GM23338 (cell line): ENCODE measurements around the gene OTOA. TPM values are rescaled to one million over a fixed set of nuclear protein-coding genes. Genes with fewer than 3 reads are reported as not detected.

Experiments used
- ATAC-seq: fragments of 200-7000 bp; cut with Tn5 transposase; 3 replicates; pipeline ENCODE4 v1.9.1; 2020
- DNase-seq: peaks from one replicate; pipeline ENCODE4 v3.0.0-alpha.2; 2015; ENCODE audit warnings: low spot score
- H2AFZ ChIP-seq: fragments of 200-600 bp; sonication (generic); 2 replicates; pipeline ENCODE4 v1.8.0; 2016; ENCODE audit warnings: antibody characterized with exemption, mild to moderate bottlenecking, moderate library complexity
- H3F3A ChIP-seq: fragments of 200-600 bp; sonication (generic); replicated peaks from 2 replicates; pipeline ENCODE4 v1.8.0; 2017; ENCODE audit warnings: antibody characterized with exemption, mixed run types, low read depth
- H3K27ac ChIP-seq: fragments of 200-600 bp; sonication (generic); 2 replicates; pipeline ENCODE4 v1.6.1; 2016; ENCODE audit warnings: low read depth
- H3K27me3 ChIP-seq: fragments of 200-600 bp; sonication (generic); 2 replicates; pipeline ENCODE4 v1.8.0; 2016; ENCODE audit warnings: mild to moderate bottlenecking, mixed run types, moderate library complexity; ENCODE audit not compliant: insufficient read depth
- H3K36me3 ChIP-seq: fragments of 200-600 bp; sonication (generic); 2 replicates; pipeline ENCODE4 v1.8.0; 2016; ENCODE audit warnings: mild to moderate bottlenecking; ENCODE audit not compliant: insufficient read depth
- H3K4me1 ChIP-seq: fragments of 200-600 bp; sonication (generic); 2 replicates; pipeline ENCODE4 v1.8.0; 2016; ENCODE audit warnings: mild to moderate bottlenecking, moderate library complexity; ENCODE audit not compliant: insufficient read depth
- H3K4me2 ChIP-seq: fragments of 200-600 bp; sonication (generic); 2 replicates; pipeline ENCODE4 v1.7.1; 2017; ENCODE audit warnings: mixed run types
- H3K4me3 ChIP-seq: fragments of 200-600 bp; sonication (generic); 2 replicates; pipeline ENCODE4 v1.6.1; 2016; ENCODE audit warnings: mixed run types
- H3K79me2 ChIP-seq: fragments of 200-600 bp; sonication (generic); replicated peaks from 2 replicates; pipeline ENCODE4 v1.8.0; 2017; ENCODE audit warnings: mild to moderate bottlenecking; ENCODE audit not compliant: insufficient read depth
- H3K9me2 ChIP-seq: fragments of 200-600 bp; sonication (generic); 2 replicates; pipeline ENCODE4 v1.8.0; 2017; ENCODE audit not compliant: insufficient read depth
- H4K20me1 ChIP-seq: fragments of 200-600 bp; sonication (generic); replicated peaks from 2 replicates; pipeline ENCODE4 v1.8.0; 2017; ENCODE audit warnings: mild to moderate bottlenecking; ENCODE audit not compliant: insufficient read depth
- H3K27ac Mint-ChIP-seq: 2 replicates; pipeline ENCODE4 v1.8.0; 2020; ENCODE audit warnings: inconsistent platforms, mild to moderate bottlenecking, moderate library complexity, mixed read lengths
- H3K27me3 Mint-ChIP-seq: 3 replicates; pipeline ENCODE4 v1.8.0; 2022; ENCODE audit warnings: low read depth, mild to moderate bottlenecking, moderate library complexity, mixed read lengths, inconsistent platforms; ENCODE audit not compliant: insufficient read depth, poor library complexity
- H3K36me3 Mint-ChIP-seq: 3 replicates; pipeline ENCODE4 v1.8.0; 2021; ENCODE audit warnings: low read depth, mild to moderate bottlenecking, inconsistent platforms, moderate library complexity, mixed read lengths
- H3K4me1 Mint-ChIP-seq: 3 replicates; pipeline ENCODE4 v1.8.0; 2020; ENCODE audit warnings: mild to moderate bottlenecking, inconsistent platforms, mixed read lengths
- H3K4me3 Mint-ChIP-seq: 3 replicates; pipeline ENCODE4 v1.8.0; 2021; ENCODE audit warnings: moderate library complexity, mild to moderate bottlenecking, inconsistent platforms, mixed read lengths
- H3K9me3 Mint-ChIP-seq: 3 replicates; pipeline ENCODE4 v1.8.0; 2020; ENCODE audit warnings: moderate library complexity, mild to moderate bottlenecking, inconsistent platforms, mixed read lengths
- CREB1 ChIP-seq: fragments of 250-450 bp; sonication (Bioruptor Pico); IDR thresholded peaks from 2 replicates; pipeline ENCODE4 v1.5.0; 2020; ENCODE audit warnings: low read depth, mild to moderate bottlenecking, moderate library complexity
- CTCF ChIP-seq, 2 experiments: fragments of 200-600 bp in 1 of 2; sonication (generic) in 1 of 2; conservative IDR thresholded peaks; 2 replicates each; pipeline versions ENCODE4 v1.5.1 to v1.6.1; 2016 to 2017; ENCODE audit warnings: antibody characterized with exemption in 2 of 2, low read depth in 2 of 2, mild to moderate bottlenecking in 2 of 2, moderate library complexity in 1 of 2
- EZH2 ChIP-seq: fragments of 200-600 bp; sonication (generic); IDR thresholded peaks from one replicate; pipeline ENCODE4 v1.8.0; 2017; ENCODE audit warnings: antibody characterized with exemption, mild to moderate bottlenecking, low read depth; ENCODE audit not compliant: unreplicated experiment
- EZH2phosphoT487 ChIP-seq: fragments of 200-600 bp; sonication (generic); IDR thresholded peaks from one replicate; pipeline ENCODE4 v1.8.1; 2018; ENCODE audit warnings: antibody characterized with exemption; ENCODE audit not compliant: unreplicated experiment
- JUNB ChIP-seq: IDR thresholded peaks from one replicate; pipeline ENCODE4 v1.6.1; 2016; ENCODE audit warnings: antibody characterized with exemption; ENCODE audit not compliant: unreplicated experiment
- NANOG ChIP-seq: IDR thresholded peaks from 2 replicates; pipeline ENCODE4 v1.6.1; 2016; ENCODE audit warnings: antibody characterized with exemption, borderline replicate concordance
- POLR2AphosphoS5 ChIP-seq: IDR thresholded peaks from 2 replicates; pipeline ENCODE4 v1.6.1; 2016; ENCODE audit warnings: antibody characterized with exemption, low read depth
- STAT1 ChIP-seq: IDR thresholded peaks from one replicate; pipeline ENCODE4 v1.6.1; 2016; ENCODE audit warnings: antibody characterized with exemption; ENCODE audit not compliant: unreplicated experiment
- ZNF114 ChIP-seq: fragments of 250-450 bp; sonication (Bioruptor Pico); IDR thresholded peaks from 2 replicates; pipeline ENCODE4 v1.5.0; 2020; ENCODE audit warnings: mild to moderate bottlenecking, moderate library complexity
- ZNF331 ChIP-seq: fragments of 250-450 bp; sonication (Bioruptor Pico); IDR thresholded peaks from 2 replicates; pipeline ENCODE4 v1.5.0; 2020; ENCODE audit warnings: low read depth, mild to moderate bottlenecking, moderate library complexity
- polyA plus RNA-seq: library from polyadenylated mRNA; unstranded; fragments of >200 nt; fragmentation: Nextera tagmentation; extraction: Ambion mirVana; gene quantifications from 2 replicates; pipeline ENCODE4 v1.2.1, GENCODE V29; 2016
- total RNA-seq: library from RNA; depleted of rRNA; stranded (reverse); fragments of >200 nt; shearing (Covaris generic); gene quantifications from 2 replicates; pipeline ENCODE4 v1.2.3, GENCODE V29; 2014
- TF ChIP-seq, protein P1 (sequence below): IDR thresholded peaks from 2 replicates; pipeline ENCODE4 v1.6.1; 2016; ENCODE audit warnings: antibody characterized with exemption
- TF ChIP-seq, protein P2 (sequence below): IDR thresholded peaks from one replicate; pipeline ENCODE4 v1.6.1; 2018; ENCODE audit warnings: antibody characterized with exemption; ENCODE audit not compliant: unreplicated experiment
- TF ChIP-seq, protein P3 (sequence below): fragments of 250-450 bp; sonication (Bioruptor Pico); IDR thresholded peaks from 2 replicates; pipeline ENCODE4 v1.5.0; 2020; ENCODE audit warnings: mild to moderate bottlenecking, moderate library complexity

OTOA gene
- total and polyA plus RNA-seq, 2 experiments from 2014 or later = 0.16 to 0.17 TPM

DNA sequence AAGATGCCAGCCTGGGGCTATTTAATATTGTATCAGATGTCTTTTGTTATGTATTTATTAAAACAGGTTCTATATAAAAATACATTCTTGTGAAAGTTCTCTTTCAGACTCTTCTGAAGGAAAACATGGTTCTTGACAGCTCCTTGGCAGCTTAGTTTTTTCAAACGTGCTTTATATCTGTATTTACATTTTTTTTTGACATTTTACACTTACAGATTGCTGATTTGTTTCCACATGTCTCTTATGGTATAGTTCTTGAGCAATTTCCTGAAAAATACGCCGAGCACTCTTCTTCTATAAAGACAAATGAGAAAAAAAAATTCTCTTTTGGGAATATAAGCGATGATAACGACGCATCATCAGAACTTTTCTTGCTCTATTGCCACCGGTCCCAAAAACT lies 20.9 kb upstream of the OTOA start:
- H3K36me3 ChIP-seq = no peaks in the 10 kb centered on the region
- no peak overlapping the region for H3K4me3 Mint-ChIP-seq
- no peaks in the 10 kb centered on the region for H3K27me3 Mint-ChIP-seq
- no peak for TF ChIP-seq NANOG
- no peak for TF ChIP-seq ZNF114 (CRISPR knock-in tag)
- TF ChIP-seq POLR2AphosphoS5 = no peak
- TF ChIP-seq CTCF (conservative IDR thresholded peaks at IDR 0.05; ENCODE audit: low read depth in 2 of 2) = no peak
- TF ChIP-seq EZH2phosphoT487 = no peak
- no peak for TF ChIP-seq STAT1
- TF ChIP-seq, protein P1, sequence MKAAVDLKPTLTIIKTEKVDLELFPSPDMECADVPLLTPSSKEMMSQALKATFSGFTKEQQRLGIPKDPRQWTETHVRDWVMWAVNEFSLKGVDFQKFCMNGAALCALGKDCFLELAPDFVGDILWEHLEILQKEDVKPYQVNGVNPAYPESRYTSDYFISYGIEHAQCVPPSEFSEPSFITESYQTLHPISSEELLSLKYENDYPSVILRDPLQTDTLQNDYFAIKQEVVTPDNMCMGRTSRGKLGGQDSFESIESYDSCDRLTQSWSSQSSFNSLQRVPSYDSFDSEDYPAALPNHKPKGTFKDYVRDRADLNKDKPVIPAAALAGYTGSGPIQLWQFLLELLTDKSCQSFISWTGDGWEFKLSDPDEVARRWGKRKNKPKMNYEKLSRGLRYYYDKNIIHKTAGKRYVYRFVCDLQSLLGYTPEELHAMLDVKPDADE = no peak
- TF ChIP-seq, protein P2, sequence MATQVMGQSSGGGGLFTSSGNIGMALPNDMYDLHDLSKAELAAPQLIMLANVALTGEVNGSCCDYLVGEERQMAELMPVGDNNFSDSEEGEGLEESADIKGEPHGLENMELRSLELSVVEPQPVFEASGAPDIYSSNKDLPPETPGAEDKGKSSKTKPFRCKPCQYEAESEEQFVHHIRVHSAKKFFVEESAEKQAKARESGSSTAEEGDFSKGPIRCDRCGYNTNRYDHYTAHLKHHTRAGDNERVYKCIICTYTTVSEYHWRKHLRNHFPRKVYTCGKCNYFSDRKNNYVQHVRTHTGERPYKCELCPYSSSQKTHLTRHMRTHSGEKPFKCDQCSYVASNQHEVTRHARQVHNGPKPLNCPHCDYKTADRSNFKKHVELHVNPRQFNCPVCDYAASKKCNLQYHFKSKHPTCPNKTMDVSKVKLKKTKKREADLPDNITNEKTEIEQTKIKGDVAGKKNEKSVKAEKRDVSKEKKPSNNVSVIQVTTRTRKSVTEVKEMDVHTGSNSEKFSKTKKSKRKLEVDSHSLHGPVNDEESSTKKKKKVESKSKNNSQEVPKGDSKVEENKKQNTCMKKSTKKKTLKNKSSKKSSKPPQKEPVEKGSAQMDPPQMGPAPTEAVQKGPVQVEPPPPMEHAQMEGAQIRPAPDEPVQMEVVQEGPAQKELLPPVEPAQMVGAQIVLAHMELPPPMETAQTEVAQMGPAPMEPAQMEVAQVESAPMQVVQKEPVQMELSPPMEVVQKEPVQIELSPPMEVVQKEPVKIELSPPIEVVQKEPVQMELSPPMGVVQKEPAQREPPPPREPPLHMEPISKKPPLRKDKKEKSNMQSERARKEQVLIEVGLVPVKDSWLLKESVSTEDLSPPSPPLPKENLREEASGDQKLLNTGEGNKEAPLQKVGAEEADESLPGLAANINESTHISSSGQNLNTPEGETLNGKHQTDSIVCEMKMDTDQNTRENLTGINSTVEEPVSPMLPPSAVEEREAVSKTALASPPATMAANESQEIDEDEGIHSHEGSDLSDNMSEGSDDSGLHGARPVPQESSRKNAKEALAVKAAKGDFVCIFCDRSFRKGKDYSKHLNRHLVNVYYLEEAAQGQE = no peak
- no peak for TF ChIP-seq EZH2
- TF ChIP-seq, protein P3, sequence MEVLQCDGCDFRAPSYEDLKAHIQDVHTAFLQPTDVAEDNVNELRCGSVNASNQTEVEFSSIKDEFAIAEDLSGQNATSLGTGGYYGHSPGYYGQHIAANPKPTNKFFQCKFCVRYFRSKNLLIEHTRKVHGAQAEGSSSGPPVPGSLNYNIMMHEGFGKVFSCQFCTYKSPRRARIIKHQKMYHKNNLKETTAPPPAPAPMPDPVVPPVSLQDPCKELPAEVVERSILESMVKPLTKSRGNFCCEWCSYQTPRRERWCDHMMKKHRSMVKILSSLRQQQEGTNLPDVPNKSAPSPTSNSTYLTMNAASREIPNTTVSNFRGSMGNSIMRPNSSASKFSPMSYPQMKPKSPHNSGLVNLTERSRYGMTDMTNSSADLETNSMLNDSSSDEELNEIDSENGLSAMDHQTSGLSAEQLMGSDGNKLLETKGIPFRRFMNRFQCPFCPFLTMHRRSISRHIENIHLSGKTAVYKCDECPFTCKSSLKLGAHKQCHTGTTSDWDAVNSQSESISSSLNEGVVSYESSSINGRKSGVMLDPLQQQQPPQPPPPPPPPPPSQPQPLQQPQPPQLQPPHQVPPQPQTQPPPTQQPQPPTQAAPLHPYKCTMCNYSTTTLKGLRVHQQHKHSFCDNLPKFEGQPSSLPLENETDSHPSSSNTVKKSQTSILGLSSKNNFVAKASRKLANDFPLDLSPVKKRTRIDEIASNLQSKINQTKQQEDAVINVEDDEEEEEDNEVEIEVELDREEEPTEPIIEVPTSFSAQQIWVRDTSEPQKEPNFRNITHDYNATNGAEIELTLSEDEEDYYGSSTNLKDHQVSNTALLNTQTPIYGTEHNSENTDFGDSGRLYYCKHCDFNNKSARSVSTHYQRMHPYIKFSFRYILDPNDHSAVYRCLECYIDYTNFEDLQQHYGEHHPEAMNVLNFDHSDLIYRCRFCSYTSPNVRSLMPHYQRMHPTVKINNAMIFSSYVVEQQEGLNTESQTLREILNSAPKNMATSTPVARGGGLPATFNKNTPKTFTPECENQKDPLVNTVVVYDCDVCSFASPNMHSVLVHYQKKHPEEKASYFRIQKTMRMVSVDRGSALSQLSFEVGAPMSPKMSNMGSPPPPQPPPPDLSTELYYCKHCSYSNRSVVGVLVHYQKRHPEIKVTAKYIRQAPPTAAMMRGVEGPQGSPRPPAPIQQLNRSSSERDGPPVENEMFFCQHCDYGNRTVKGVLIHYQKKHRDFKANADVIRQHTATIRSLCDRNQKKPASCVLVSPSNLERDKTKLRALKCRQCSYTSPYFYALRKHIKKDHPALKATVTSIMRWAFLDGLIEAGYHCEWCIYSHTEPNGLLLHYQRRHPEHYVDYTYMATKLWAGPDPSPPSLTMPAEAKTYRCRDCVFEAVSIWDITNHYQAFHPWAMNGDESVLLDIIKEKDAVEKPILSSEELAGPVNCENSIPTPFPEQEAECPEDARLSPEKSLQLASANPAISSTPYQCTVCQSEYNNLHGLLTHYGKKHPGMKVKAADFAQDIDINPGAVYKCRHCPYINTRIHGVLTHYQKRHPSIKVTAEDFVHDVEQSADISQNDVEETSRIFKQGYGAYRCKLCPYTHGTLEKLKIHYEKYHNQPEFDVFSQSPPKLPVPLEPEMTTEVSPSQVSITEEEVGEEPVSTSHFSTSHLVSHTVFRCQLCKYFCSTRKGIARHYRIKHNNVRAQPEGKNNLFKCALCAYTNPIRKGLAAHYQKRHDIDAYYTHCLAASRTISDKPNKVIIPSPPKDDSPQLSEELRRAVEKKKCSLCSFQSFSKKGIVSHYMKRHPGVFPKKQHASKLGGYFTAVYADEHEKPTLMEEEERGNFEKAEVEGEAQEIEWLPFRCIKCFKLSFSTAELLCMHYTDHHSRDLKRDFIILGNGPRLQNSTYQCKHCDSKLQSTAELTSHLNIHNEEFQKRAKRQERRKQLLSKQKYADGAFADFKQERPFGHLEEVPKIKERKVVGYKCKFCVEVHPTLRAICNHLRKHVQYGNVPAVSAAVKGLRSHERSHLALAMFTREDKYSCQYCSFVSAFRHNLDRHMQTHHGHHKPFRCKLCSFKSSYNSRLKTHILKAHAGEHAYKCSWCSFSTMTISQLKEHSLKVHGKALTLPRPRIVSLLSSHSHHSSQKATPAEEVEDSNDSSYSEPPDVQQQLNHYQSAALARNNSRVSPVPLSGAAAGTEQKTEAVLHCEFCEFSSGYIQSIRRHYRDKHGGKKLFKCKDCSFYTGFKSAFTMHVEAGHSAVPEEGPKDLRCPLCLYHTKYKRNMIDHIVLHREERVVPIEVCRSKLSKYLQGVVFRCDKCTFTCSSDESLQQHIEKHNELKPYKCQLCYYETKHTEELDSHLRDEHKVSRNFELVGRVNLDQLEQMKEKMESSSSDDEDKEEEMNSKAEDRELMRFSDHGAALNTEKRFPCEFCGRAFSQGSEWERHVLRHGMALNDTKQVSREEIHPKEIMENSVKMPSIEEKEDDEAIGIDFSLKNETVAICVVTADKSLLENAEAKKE (CRISPR knock-in tag) = no peak
- TF ChIP-seq CREB1 (CRISPR knock-in tag) = no peak
- TF ChIP-seq ZNF331 (CRISPR knock-in tag) = no peak
- TF ChIP-seq JUNB = no peak
- no peak overlapping the region for H2AFZ ChIP-seq
- peaks cover 7% of the 10 kb centered on the region for H4K20me1 ChIP-seq
- H3K4me2 ChIP-seq = no peak overlapping the region
- H3K36me3 Mint-ChIP-seq = no peaks in the 10 kb centered on the region
- no peak overlapping the region for H3K4me3 ChIP-seq
- H3K4me1 ChIP-seq = no peaks in the 10 kb centered on the region
- H3K27ac Mint-ChIP-seq = no peak overlapping the region; the same call in 1 of the 2 replicates
- DNase-seq = no peak
- H3K4me1 Mint-ChIP-seq = peaks cover 3% of the 10 kb centered on the region; the same call in 1 of the 3 replicates
- H3K27ac ChIP-seq = no peak overlapping the region
- no peaks in the 10 kb centered on the region for H3F3A ChIP-seq
- no peaks in the 10 kb centered on the region for H3K27me3 ChIP-seq
- ATAC-seq = no peak
- H3K9me2 ChIP-seq = no peaks in the 10 kb centered on the region
- peaks cover 34% of the 10 kb centered on the region for H3K79me2 ChIP-seq
- H3K9me3 Mint-ChIP-seq = no peaks in the 10 kb centered on the region
